ENCODE data around the gene MID1IP1.

MID1IP1 gene

GRCh38 chrX:38839944-38840343, 38.7 kb downstream of the MID1IP1 start:
- Mint-ChIP-seq H3K4me3 (no peak overlapping the region), H3K9me3 (ENCODE audit: low read depth) (no peaks in the 10 kb centered on the region), H3K27me3 (no peaks in the 10 kb centered on the region), H3K27ac (no peak overlapping the region), H3K4me1 (ENCODE audit: low read depth) (no peaks in the 10 kb centered on the region), H3K36me3 (no peaks in the 10 kb centered on the region)

DNA sequence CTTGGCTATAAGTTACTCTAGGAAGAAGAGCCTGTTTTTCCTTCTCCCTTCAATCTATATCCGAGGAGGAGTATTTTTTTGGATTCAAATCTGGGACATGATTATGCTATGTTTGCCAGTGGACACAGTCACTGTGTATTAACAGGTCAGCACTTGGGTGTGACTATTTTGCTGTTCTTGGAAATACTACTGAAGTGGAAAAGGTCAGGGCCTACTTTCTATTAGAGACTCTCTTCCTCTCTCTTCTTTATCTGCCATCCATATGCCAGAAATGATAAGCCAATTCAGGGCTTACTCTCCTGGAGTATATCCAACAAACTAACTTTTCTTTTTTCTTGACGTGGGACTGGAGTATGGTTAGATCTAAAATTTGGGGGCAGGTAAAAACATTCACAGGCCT, 40.5 kb downstream of the MID1IP1 start:
- H3K36me3 Mint-ChIP-seq, result no peaks in the 10 kb centered on the region

GRCh38 chrX:38845426-38845825, 44.2 kb downstream of the MID1IP1 start:
- H3K4me1 Mint-ChIP-seq (ENCODE audit: low read depth), result peaks cover 15% of the 10 kb centered on the region
- no peak overlapping the region for H3K27ac Mint-ChIP-seq
- no peaks in the 10 kb centered on the region for H3K9me3 Mint-ChIP-seq (ENCODE audit: low read depth)
- no peaks in the 10 kb centered on the region for H3K27me3 Mint-ChIP-seq
- no peaks in the 10 kb centered on the region for H3K36me3 Mint-ChIP-seq
- H3K4me3 Mint-ChIP-seq, result no peak overlapping the region

More for the DNA sequence above, 40.5 kb downstream of the MID1IP1 start:
- Mint-ChIP-seq H3K27me3 (no peaks in the 10 kb centered on the region), H3K27ac (no peak overlapping the region), H3K4me3 (no peak overlapping the region), H3K4me1 (ENCODE audit: low read depth) (peaks cover 13% of the 10 kb centered on the region), H3K9me3 (ENCODE audit: low read depth) (no peaks in the 10 kb centered on the region)

DNA sequence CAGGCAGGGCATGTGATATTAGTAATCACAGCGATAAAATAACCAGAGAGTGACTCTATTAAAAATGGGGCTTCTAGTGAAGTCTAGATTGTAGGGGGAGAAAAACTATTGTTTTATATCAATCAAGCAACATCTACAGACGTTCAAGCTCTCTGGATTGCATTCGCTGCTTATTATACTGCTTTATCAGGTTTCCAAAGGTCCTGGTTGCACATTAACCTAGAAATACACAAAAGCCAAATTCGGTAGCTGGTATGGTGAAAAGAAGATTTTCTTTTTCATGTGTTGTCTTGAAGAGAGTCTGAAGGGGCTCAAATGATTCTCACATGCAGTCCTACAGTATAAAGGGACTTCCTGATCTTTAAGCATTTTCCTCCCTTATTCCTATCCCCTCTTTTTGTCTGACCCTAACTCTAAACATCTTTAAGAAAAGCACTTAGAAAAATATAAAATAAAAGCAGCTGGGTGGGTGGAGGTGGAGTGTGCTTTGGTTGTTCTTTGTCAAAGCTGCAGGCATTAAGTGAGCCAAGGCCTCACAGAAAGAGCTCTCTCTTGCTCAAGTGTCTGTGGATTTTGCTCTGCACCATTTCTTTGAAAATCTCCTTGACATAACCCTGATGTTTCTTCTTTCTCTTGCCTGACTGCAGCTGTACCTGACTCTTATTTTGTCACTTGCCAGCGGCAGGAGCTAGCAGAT, 46.1 kb downstream of the MID1IP1 start:
- no peaks in the 10 kb centered on the region for H3K9me3 Mint-ChIP-seq (ENCODE audit: low read depth)
- H3K27ac Mint-ChIP-seq, result no peak overlapping the region
- no peak overlapping the region for H3K4me3 Mint-ChIP-seq
- H3K27me3 Mint-ChIP-seq, result no peaks in the 10 kb centered on the region
- no peaks in the 10 kb centered on the region for H3K36me3 Mint-ChIP-seq
- H3K4me1 Mint-ChIP-seq (ENCODE audit: low read depth), result peaks cover 15% of the 10 kb centered on the region

DNA sequence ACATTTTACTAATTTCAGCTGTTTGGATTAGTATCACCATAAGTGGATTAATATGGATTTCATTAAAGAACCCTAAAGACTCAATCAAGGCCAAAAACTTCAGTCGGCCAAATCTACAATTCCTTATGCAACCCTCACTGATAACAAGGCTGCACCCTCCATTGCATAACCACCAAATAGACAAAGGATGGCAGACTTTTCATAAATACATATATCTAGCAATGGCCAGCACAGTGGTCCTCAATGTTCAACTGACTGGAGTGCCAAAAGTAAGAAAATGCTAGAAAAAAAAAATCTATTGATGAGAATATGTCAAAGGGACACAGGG, 46.6 kb downstream of the MID1IP1 start:
- Mint-ChIP-seq H3K4me3 (no peak overlapping the region), H3K9me3 (ENCODE audit: low read depth) (no peaks in the 10 kb centered on the region), H3K27ac (no peak overlapping the region), H3K36me3 (no peaks in the 10 kb centered on the region), H3K27me3 (no peaks in the 10 kb centered on the region), H3K4me1 (ENCODE audit: low read depth) (peaks cover 15% of the 10 kb centered on the region)

DNA sequence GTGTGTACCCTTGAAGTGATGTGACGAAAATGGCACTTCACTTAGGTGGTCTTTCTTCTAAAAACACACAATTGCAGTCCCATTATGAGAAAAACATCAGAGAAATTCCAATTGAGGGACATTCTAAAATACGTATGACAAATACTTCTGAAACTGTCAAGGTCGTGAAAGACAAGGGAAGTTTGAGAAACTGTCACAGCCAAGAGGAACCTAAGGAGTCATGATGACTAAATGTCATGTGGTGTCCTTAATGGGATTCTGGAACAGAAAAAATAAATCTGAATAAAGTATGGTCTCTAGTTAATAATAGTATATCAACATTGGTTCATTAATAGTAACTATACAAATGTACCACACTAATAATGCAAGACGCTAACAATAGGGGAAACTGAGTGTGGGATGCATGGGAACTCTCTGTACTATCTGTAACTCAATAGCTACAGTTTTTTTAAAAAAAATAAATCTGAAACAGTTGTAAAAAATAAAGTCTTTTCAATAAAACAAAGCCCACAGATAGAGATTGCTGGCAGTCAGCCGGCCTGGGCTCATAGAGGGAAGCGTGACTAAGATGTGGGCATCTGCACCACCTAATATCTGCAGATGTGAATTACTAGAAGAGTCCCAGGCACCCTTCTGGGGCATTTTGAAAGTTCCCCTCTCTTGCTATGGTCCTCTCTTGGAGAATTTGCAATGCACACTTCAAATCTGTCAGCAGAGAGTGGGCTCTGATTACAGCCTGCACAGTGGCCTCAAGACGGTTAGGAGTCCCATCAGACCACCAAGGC, 47.6 kb downstream of the MID1IP1 start:
- no peak overlapping the region for H3K4me3 Mint-ChIP-seq
- peaks cover 15% of the 10 kb centered on the region for H3K4me1 Mint-ChIP-seq (ENCODE audit: low read depth)
- no peaks in the 10 kb centered on the region for H3K27me3 Mint-ChIP-seq
- no peaks in the 10 kb centered on the region for H3K36me3 Mint-ChIP-seq
- H3K9me3 Mint-ChIP-seq (ENCODE audit: low read depth), result no peaks in the 10 kb centered on the region
- H3K27ac Mint-ChIP-seq, result no peak overlapping the region

- no peaks in the 10 kb centered on the region for H3K36me3 Mint-ChIP-seq
Measured at GRCh38 chrX:38850807-38851544, 49.7 kb downstream of the MID1IP1 start.

GRCh38 chrX:38854305-38854704, 53.0 kb downstream of the MID1IP1 start:
- Mint-ChIP-seq H3K4me3 (no peak overlapping the region), H3K27me3 (no peaks in the 10 kb centered on the region), H3K9me3 (ENCODE audit: low read depth) (no peaks in the 10 kb centered on the region), H3K36me3 (no peaks in the 10 kb centered on the region), H3K4me1 (ENCODE audit: low read depth) (peaks cover 7% of the 10 kb centered on the region), H3K27ac (no peak overlapping the region)

More at GRCh38 chrX:38850807-38851544, 49.7 kb downstream of the MID1IP1 start:
- Mint-ChIP-seq H3K9me3 (ENCODE audit: low read depth) (no peaks in the 10 kb centered on the region), H3K4me1 (ENCODE audit: low read depth) (peaks cover 8% of the 10 kb centered on the region), H3K27me3 (no peaks in the 10 kb centered on the region), H3K27ac (no peak overlapping the region), H3K4me3 (no peak overlapping the region)
